Measurements from ENCODE around the gene PRG3. TPM values are rescaled to one million over a fixed set of nuclear protein-coding genes. Genes with fewer than 3 reads are reported as not detected.

The PRG3 gene
- total RNA-seq, 1 experiment from 2014 or later = not detected

DNA sequence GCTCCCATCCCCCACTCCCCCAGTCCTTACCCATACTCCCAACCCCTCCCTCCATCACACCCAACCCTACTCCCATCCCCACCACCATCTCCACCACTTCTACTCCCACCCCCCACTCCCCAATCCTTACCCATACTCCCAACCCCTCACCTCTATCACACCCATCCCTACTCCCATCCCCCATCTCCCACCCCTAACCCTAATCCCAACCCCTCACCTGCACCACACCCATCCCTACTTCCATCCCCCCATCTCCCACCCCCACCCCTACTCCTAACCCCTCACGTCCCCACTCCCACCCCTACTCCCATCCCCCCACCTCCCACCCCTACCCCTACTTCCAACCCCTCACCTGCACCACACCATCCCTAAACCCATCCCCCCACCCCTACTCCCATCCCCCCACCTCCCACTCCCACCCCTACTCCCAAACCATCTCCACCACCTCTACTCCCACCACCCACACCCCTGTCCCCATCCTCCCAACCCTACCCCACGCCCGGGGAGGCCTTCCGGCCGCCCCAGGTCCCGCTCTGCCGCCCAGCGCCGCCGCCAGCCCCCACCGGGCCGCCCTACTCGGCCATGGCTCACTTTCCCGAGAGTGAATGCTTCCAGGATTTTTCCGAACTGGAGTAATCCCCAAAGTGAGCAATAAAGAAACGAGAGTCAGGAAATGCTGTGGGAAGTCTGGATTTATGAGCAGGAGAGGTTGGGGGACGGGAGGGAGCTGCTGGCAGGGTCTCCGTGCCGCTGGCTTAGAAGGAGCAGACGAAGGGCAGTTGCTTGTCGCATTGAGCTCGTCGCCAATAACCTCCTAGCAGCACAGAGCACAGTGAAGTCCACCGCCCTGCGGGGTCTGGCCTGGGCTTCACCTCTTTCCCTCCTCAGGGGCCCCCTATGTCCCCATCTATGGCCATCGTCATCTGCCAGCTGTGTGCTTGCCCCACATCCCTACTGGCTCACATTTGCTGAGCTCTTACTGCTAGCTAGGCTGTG is 4.6 kb downstream of the PRG3 start:
- no peak for TF ChIP-seq EZH2 (IDR thresholded peaks at IDR 0.05; ENCODE audit: low read length, unreplicated experiment)
- no peak for TF ChIP-seq CTCF (conservative IDR thresholded peaks at IDR 0.05; ENCODE audit: low read depth, low read length)
- no peak for TF ChIP-seq EZH2phosphoT487 (IDR thresholded peaks at IDR 0.05; ENCODE audit: borderline replicate concordance, low read length)
- H4K20me1 ChIP-seq (ENCODE audit: low read length) = no peaks in the 10 kb centered on the region
- no peaks in the 10 kb centered on the region for H3K4me1 ChIP-seq (ENCODE audit: insufficient read depth, low read length)
- intact Hi-C loops (cut with micrococcal nuclease) = no loop called here
- no peak overlapping the region for H3K4me2 ChIP-seq (ENCODE audit: low read length)
- POLR2A ChIA-PET (ENCODE audit: unreplicated experiment) = no interaction called here
- H3K27me3 ChIP-seq (ENCODE audit: low read length) = no peaks in the 10 kb centered on the region
- H3K9me2 ChIP-seq (replicated peaks; ENCODE audit: low read length) = no peaks in the 10 kb centered on the region
- H3K9me3 ChIP-seq (ENCODE audit: low read length) = no peaks in the 10 kb centered on the region
- H3K27ac ChIP-seq (ENCODE audit: low read length) = no peak overlapping the region
- H3K79me2 ChIP-seq (ENCODE audit: low read length) = no peaks in the 10 kb centered on the region
- no peak overlapping the region for H2AFZ ChIP-seq (ENCODE audit: low read length)
- DNase-seq (no peak), ATAC-seq (no peak)
- no peaks in the 10 kb centered on the region for H3F3A ChIP-seq (ENCODE audit: low read length, unreplicated experiment)
- H3K36me3 ChIP-seq (ENCODE audit: low read depth, low read length) = no peaks in the 10 kb centered on the region
- no TSS peak for BruUV-seq (replicated peaks)
- no peak overlapping the region for H3K9ac ChIP-seq (ENCODE audit: low read length)
- H3K4me3 ChIP-seq (ENCODE audit: low read length) = no peak overlapping the region
- CTCF ChIA-PET = no interaction called here

DNA sequence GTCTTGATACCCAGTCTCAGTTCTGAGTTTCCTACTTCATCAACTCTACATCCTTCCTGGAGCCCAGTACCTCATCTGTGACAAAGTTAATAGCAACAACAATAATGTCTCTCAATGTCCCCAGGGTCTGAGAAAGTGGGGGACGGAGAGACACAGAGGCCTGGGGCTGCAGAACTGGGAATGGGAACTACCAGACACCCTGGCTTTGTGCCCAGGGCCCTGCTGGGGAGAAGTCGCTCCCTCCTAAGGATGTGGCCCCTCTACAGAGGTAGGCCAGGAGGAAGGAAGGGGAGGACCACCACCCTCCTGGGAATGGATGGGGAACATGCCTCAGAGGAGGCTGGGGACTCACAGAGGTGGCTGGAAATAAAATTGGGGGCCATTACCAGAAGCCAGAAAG is 5.5 kb downstream of the PRG3 start:
- Histone ChIP-seq H3K4me3 (ENCODE audit: low read length) (no peak overlapping the region), H3K79me2 (ENCODE audit: low read length) (no peaks in the 10 kb centered on the region), H3K4me2 (ENCODE audit: low read length) (no peak overlapping the region), H3F3A (ENCODE audit: low read length, unreplicated experiment) (no peaks in the 10 kb centered on the region), H3K9me2 (replicated peaks; ENCODE audit: low read length) (no peaks in the 10 kb centered on the region), H3K9ac (ENCODE audit: low read length) (no peak overlapping the region), H2AFZ (ENCODE audit: low read length) (no peak overlapping the region), H3K27ac (ENCODE audit: low read length) (no peak overlapping the region), H4K20me1 (ENCODE audit: low read length) (no peaks in the 10 kb centered on the region), H3K27me3 (ENCODE audit: low read length) (no peaks in the 10 kb centered on the region), H3K36me3 (ENCODE audit: low read depth, low read length) (no peaks in the 10 kb centered on the region), H3K9me3 (ENCODE audit: low read length) (no peaks in the 10 kb centered on the region), H3K4me1 (ENCODE audit: insufficient read depth, low read length) (no peaks in the 10 kb centered on the region)
- no TSS peak for BruUV-seq (replicated peaks)
- POLR2A ChIA-PET (ENCODE audit: unreplicated experiment) = no interaction called here
- ATAC-seq (no peak), DNase-seq (no peak)
- CTCF ChIA-PET = no interaction called here
- TF ChIP-seq EZH2 (IDR thresholded peaks at IDR 0.05; ENCODE audit: low read length, unreplicated experiment) (no peak), EZH2phosphoT487 (IDR thresholded peaks at IDR 0.05; ENCODE audit: borderline replicate concordance, low read length) (no peak), CTCF (conservative IDR thresholded peaks at IDR 0.05; ENCODE audit: low read depth, low read length) (no peak)
- intact Hi-C loops (cut with micrococcal nuclease) = no loop called here

DNA sequence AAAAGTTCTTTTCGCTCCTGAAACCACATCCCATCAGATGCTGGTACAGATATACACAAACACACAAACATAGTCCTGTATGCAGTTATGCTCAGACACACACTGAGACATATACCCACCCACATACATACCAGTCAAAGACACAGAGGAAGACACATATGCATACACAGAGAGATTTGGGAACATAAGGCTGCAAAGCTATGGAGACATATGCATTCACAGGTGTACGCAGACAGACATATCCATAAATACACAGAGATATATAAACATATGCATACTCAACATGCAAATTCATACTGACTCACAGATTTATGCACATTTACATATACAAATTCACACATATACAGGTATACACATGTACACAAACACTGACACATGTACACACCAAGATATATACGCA is 6.0 kb downstream of the PRG3 start:
- TF ChIP-seq EZH2 (IDR thresholded peaks at IDR 0.05; ENCODE audit: low read length, unreplicated experiment) (no peak), EZH2phosphoT487 (IDR thresholded peaks at IDR 0.05; ENCODE audit: borderline replicate concordance, low read length) (no peak), CTCF (conservative IDR thresholded peaks at IDR 0.05; ENCODE audit: low read depth, low read length) (no peak)
- no peaks in the 10 kb centered on the region for H4K20me1 ChIP-seq (ENCODE audit: low read length)
- no peak overlapping the region for H3K4me2 ChIP-seq (ENCODE audit: low read length)
- no peak for DNase-seq
- H2AFZ ChIP-seq (ENCODE audit: low read length) = no peak overlapping the region
- intact Hi-C loops (cut with micrococcal nuclease) = no loop called here
- H3F3A ChIP-seq (ENCODE audit: low read length, unreplicated experiment) = no peaks in the 10 kb centered on the region
- H3K9me3 ChIP-seq (ENCODE audit: low read length) = no peaks in the 10 kb centered on the region
- H3K9ac ChIP-seq (ENCODE audit: low read length) = no peak overlapping the region
- POLR2A ChIA-PET (ENCODE audit: unreplicated experiment) = no interaction called here
- no peaks in the 10 kb centered on the region for H3K79me2 ChIP-seq (ENCODE audit: low read length)
- no peaks in the 10 kb centered on the region for H3K9me2 ChIP-seq (replicated peaks; ENCODE audit: low read length)
- H3K4me3 ChIP-seq (ENCODE audit: low read length) = no peak overlapping the region
- no peaks in the 10 kb centered on the region for H3K27me3 ChIP-seq (ENCODE audit: low read length)
- no TSS peak for BruUV-seq (replicated peaks)
- H3K4me1 ChIP-seq (ENCODE audit: insufficient read depth, low read length) = peaks cover 4% of the 10 kb centered on the region; the same call in 1 of the 2 replicates
- H3K36me3 ChIP-seq (ENCODE audit: low read depth, low read length) = no peaks in the 10 kb centered on the region
- CTCF ChIA-PET = no interaction called here
- no peak for ATAC-seq
- no peak overlapping the region for H3K27ac ChIP-seq (ENCODE audit: low read length)
